ENCODE data around the gene PXDN. TPM values are rescaled to one million over a fixed set of nuclear protein-coding genes. Genes with fewer than 3 reads are reported as not detected.
A peak's percentile ranks its signal among the peaks of the same experiment; 100 is the strongest.

PXDN gene
- total RNA-seq, 1 experiment from 2014 or later: 125 TPM

DNA sequence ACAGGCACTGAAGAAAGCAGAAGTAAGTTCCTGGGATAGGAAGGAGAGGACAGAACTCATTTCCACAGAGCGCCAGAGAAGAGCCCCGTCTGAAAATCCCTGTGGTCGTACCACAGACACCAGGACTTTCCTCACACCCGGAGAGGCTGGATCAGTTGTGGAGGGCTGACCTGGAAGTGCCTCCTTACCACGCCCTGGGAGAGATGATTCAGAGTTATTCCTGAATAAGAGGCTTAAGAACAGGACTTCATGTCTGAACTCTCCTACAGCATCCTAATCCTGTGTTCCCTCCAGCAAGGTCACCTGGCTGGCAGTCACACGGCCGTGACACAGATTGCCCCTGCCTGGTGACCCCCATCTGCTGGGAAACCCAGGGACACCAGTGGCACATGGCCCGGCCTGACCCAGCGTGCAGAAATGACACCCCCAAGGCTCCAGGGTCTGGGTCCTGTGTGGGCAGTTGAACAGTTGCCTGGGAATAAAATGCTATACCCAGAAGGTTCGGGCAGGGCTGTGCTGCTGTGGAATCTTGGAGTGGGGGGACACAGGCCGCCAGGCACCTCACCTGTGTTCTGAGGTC, 105.9 kb downstream of the PXDN start:
- ChIA-PET POLR2A (ENCODE audit: unreplicated experiment) (no interaction called here), CTCF (no interaction called here)
- Histone ChIP-seq H3K4me3 (ENCODE audit: low read length) (no peak overlapping the region), H3K4me2 (ENCODE audit: low read length) (no peak overlapping the region), H3K9me3 (ENCODE audit: low read length) (no peaks in the 10 kb centered on the region), H3K27ac (ENCODE audit: low read length) (no peak overlapping the region), H3K9ac (ENCODE audit: low read length) (no peak overlapping the region), H2AFZ (ENCODE audit: low read length) (no peak overlapping the region), H3K9me2 (replicated peaks; ENCODE audit: low read length) (no peaks in the 10 kb centered on the region), H3K36me3 (ENCODE audit: low read depth, low read length) (peaks cover 58% of the 10 kb centered on the region), H3F3A (ENCODE audit: low read length, unreplicated experiment) (no peaks in the 10 kb centered on the region), H3K4me1 (ENCODE audit: insufficient read depth, low read length) (peaks cover 23% of the 10 kb centered on the region), H4K20me1 (ENCODE audit: low read length) (no peaks in the 10 kb centered on the region), H3K27me3 (ENCODE audit: low read length) (no peaks in the 10 kb centered on the region), H3K79me2 (ENCODE audit: low read length) (no peaks in the 10 kb centered on the region)
- ATAC-seq: peak; percentile 30
- BruUV-seq (replicated peaks): no TSS peak
- intact Hi-C loops (cut with micrococcal nuclease): no loop called here
- TF ChIP-seq, protein P1, sequence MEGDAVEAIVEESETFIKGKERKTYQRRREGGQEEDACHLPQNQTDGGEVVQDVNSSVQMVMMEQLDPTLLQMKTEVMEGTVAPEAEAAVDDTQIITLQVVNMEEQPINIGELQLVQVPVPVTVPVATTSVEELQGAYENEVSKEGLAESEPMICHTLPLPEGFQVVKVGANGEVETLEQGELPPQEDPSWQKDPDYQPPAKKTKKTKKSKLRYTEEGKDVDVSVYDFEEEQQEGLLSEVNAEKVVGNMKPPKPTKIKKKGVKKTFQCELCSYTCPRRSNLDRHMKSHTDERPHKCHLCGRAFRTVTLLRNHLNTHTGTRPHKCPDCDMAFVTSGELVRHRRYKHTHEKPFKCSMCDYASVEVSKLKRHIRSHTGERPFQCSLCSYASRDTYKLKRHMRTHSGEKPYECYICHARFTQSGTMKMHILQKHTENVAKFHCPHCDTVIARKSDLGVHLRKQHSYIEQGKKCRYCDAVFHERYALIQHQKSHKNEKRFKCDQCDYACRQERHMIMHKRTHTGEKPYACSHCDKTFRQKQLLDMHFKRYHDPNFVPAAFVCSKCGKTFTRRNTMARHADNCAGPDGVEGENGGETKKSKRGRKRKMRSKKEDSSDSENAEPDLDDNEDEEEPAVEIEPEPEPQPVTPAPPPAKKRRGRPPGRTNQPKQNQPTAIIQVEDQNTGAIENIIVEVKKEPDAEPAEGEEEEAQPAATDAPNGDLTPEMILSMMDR (conservative IDR thresholded peaks at IDR 0.05; ENCODE audit: low read depth, low read length): no peak
- TF ChIP-seq EZH2 (IDR thresholded peaks at IDR 0.05; ENCODE audit: low read length, unreplicated experiment) (no peak), EZH2phosphoT487 (IDR thresholded peaks at IDR 0.05; ENCODE audit: borderline replicate concordance, low read length) (no peak)
- DNase-seq: peak; percentile 51

DNA sequence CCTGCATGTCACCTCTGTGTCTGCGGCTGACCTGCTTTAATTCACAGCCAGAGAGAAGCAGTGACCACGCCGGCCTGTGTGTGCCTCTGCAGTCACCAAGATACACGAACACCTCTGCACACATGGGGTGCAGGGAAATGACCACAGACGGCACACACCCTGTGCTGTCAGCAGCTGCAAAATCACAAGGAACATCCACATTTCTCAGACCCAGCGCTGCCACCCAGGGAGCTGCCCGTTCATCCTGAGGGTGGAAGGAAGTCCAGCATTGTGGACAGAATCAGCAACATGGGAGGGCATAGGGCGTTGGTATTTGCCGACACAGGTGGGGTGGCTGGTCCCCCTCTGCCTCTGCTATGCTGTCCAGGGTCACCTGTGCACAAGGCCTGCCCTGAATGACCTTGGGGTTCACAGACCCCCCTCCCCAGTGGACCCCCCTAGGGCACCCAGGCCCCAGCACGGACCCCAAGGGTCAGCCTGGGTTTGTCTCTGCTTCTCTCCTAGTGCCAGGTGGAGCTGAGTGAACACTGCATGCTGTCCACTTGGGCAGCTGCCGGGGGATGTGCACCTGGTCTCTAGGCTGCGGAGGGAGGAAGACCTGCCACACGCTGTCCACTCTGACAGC, 107.4 kb downstream of the PXDN start:
- intact Hi-C loops (cut with micrococcal nuclease): no loop called here
- no peak overlapping the region for H3K27ac ChIP-seq (ENCODE audit: low read length)
- H3K4me1 ChIP-seq (ENCODE audit: insufficient read depth, low read length): peaks cover 36% of the 10 kb centered on the region
- no peak overlapping the region for H3K4me2 ChIP-seq (ENCODE audit: low read length)
- H3K79me2 ChIP-seq (ENCODE audit: low read length): no peaks in the 10 kb centered on the region
- TF ChIP-seq, protein P1 (conservative IDR thresholded peaks at IDR 0.05; ENCODE audit: low read depth, low read length): no peak
- TF ChIP-seq EZH2 (IDR thresholded peaks at IDR 0.05; ENCODE audit: low read length, unreplicated experiment) (no peak), EZH2phosphoT487 (IDR thresholded peaks at IDR 0.05; ENCODE audit: borderline replicate concordance, low read length) (no peak)
- ATAC-seq: no peak
- no peaks in the 10 kb centered on the region for H3K9me3 ChIP-seq (ENCODE audit: low read length)
- ChIA-PET POLR2A (ENCODE audit: unreplicated experiment) (no interaction called here), CTCF (no interaction called here)
- H3K9me2 ChIP-seq (replicated peaks; ENCODE audit: low read length): no peaks in the 10 kb centered on the region
- no peak overlapping the region for H2AFZ ChIP-seq (ENCODE audit: low read length)
- BruUV-seq (replicated peaks): no TSS peak
- H4K20me1 ChIP-seq (ENCODE audit: low read length): no peaks in the 10 kb centered on the region
- no peak for DNase-seq
- H3K27me3 ChIP-seq (ENCODE audit: low read length): no peaks in the 10 kb centered on the region
- H3F3A ChIP-seq (ENCODE audit: low read length, unreplicated experiment): peaks cover 10% of the 10 kb centered on the region
- no peak overlapping the region for H3K9ac ChIP-seq (ENCODE audit: low read length)
- H3K36me3 ChIP-seq (ENCODE audit: low read depth, low read length): peaks cover 51% of the 10 kb centered on the region
- no peak overlapping the region for H3K4me3 ChIP-seq (ENCODE audit: low read length)

DNA sequence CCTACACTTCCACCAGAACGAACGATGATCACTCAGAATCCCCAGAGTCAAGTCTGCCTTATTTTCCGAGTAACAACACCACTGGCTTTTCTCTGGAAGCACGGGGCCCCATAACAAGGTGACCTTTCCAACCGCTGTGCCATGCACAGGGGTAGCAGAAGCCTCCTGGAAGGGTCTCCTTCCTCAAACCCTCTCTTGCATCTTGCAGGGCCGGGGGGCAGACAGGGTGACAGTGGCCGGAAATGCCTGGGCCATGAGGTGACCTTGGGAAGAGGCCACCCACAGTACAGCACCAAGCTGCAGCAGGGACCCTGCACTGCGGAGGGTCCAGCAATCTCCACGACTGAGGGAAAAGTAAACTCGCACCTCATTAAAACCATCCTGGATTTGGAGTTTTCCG, 108.5 kb downstream of the PXDN start:
- no peaks in the 10 kb centered on the region for H4K20me1 ChIP-seq (ENCODE audit: low read length)
- no peak overlapping the region for H3K27ac ChIP-seq (ENCODE audit: low read length)
- TF ChIP-seq EZH2 (IDR thresholded peaks at IDR 0.05; ENCODE audit: low read length, unreplicated experiment) (no peak), EZH2phosphoT487 (IDR thresholded peaks at IDR 0.05; ENCODE audit: borderline replicate concordance, low read length) (no peak)
- TF ChIP-seq, protein P1 (conservative IDR thresholded peaks at IDR 0.05; ENCODE audit: low read depth, low read length): no peak
- H3K36me3 ChIP-seq (ENCODE audit: low read depth, low read length): peaks cover 44% of the 10 kb centered on the region
- BruUV-seq (replicated peaks): no TSS peak
- H3F3A ChIP-seq (ENCODE audit: low read length, unreplicated experiment): peaks cover 18% of the 10 kb centered on the region
- peaks cover 46% of the 10 kb centered on the region for H3K4me1 ChIP-seq (ENCODE audit: insufficient read depth, low read length)
- intact Hi-C loops (cut with micrococcal nuclease): no loop called here
- DNase-seq: no peak
- H2AFZ ChIP-seq (ENCODE audit: low read length): no peak overlapping the region
- no peaks in the 10 kb centered on the region for H3K27me3 ChIP-seq (ENCODE audit: low read length)
- no peaks in the 10 kb centered on the region for H3K9me3 ChIP-seq (ENCODE audit: low read length)
- POLR2A ChIA-PET (ENCODE audit: unreplicated experiment): no interaction called here
- ATAC-seq: no peak
- H3K79me2 ChIP-seq (ENCODE audit: low read length): peaks cover 2% of the 10 kb centered on the region; the same call in 1 of the 2 replicates
- CTCF ChIA-PET: no interaction called here
- H3K4me2 ChIP-seq (ENCODE audit: low read length): no peak overlapping the region
- no peak overlapping the region for H3K9ac ChIP-seq (ENCODE audit: low read length)
- H3K9me2 ChIP-seq (replicated peaks; ENCODE audit: low read length): no peaks in the 10 kb centered on the region
- no peak overlapping the region for H3K4me3 ChIP-seq (ENCODE audit: low read length)

All from PC-3 (cell line).